Trophoblast cell (in vitro differentiated cells and primary cell): ENCODE results near the gene MFSD11.
"Not testable (repeated sequence)": the region's sequence is repeated elsewhere in the genome, so short reads cannot be mapped to it uniquely, and the experiment has no call there.

Experiments used
- DNase-seq, 2 donors: peaks; one replicate each; pipeline ENCODE4 v3.0.0-alpha.2; 2016
- H2AFZ ChIP-seq: 2 replicates; pipeline ENCODE4 v1.6.1; 2013; ENCODE audit warnings: low read length, moderate library complexity, mild to moderate bottlenecking; ENCODE audit not compliant: insufficient read depth, poor library complexity
- H2AK5ac ChIP-seq: 2 replicates; pipeline ENCODE4 v1.6.1; 2013; ENCODE audit warnings: mild to moderate bottlenecking, low read length
- H2BK120ac ChIP-seq: 2 replicates; pipeline ENCODE4 v1.6.1; 2013; ENCODE audit warnings: low read length, mild to moderate bottlenecking, moderate library complexity; ENCODE audit not compliant: insufficient read depth, poor library complexity
- H2BK12ac ChIP-seq: 2 replicates; pipeline ENCODE4 v1.6.1; 2013; ENCODE audit warnings: mild to moderate bottlenecking, low read length, moderate library complexity
- H2BK5ac ChIP-seq: 2 replicates; pipeline ENCODE4 v1.6.1; 2013; ENCODE audit warnings: low read length, low read depth, moderate library complexity, mild to moderate bottlenecking; ENCODE audit not compliant: poor library complexity
- H3K14ac ChIP-seq: 2 replicates; pipeline ENCODE4 v1.6.1; 2013; ENCODE audit warnings: mild to moderate bottlenecking, low read length
- H3K18ac ChIP-seq: 2 replicates; pipeline ENCODE4 v1.6.1; 2013; ENCODE audit warnings: mild to moderate bottlenecking, low read length
- H3K23ac ChIP-seq: 2 replicates; pipeline ENCODE4 v1.6.1; 2013; ENCODE audit warnings: low read length
- H3K27ac ChIP-seq: 2 replicates; pipeline ENCODE4 v1.5.1; 2013; ENCODE audit warnings: low read depth, mild to moderate bottlenecking, inconsistent platforms, low read length, moderate library complexity
- H3K27me3 ChIP-seq: 2 replicates; pipeline ENCODE4 v1.6.1; 2013; ENCODE audit warnings: inconsistent platforms, mild to moderate bottlenecking, low read length, moderate library complexity; ENCODE audit not compliant: insufficient read depth
- H3K36me3 ChIP-seq, 2 experiments: 1 replicate in 1 of 2; 2 replicates in 1 of 2; pipeline ENCODE4 v1.6.1; 2013; ENCODE audit warnings: low read length in 2 of 2, mild to moderate bottlenecking in 2 of 2, moderate library complexity in 1 of 2; ENCODE audit not compliant: insufficient read depth in 2 of 2, control insufficient read depth in 1 of 2
- H3K4ac ChIP-seq: 2 replicates; pipeline ENCODE4 v1.6.1; 2013; ENCODE audit warnings: low read depth, mild to moderate bottlenecking, low read length, moderate library complexity
- H3K4me1 ChIP-seq, 2 experiments: 1 replicate in 1 of 2; 2 replicates in 1 of 2; pipeline ENCODE4 v1.6.1; 2013; ENCODE audit warnings: low read length in 2 of 2, mild to moderate bottlenecking in 2 of 2, moderate library complexity in 1 of 2; ENCODE audit not compliant: insufficient read depth in 2 of 2, control insufficient read depth in 1 of 2
- H3K4me2 ChIP-seq: 2 replicates; pipeline ENCODE4 v1.6.1; 2013; ENCODE audit warnings: inconsistent platforms, mild to moderate bottlenecking, low read length, moderate library complexity
- H3K4me3 ChIP-seq: 2 replicates; pipeline ENCODE4 v1.5.1; 2013; ENCODE audit warnings: mild to moderate bottlenecking, low read depth, low read length, inconsistent platforms
- H3K79me1 ChIP-seq: one replicate; pipeline ENCODE4 v1.6.1; 2013; ENCODE audit warnings: low read length
- H3K79me2 ChIP-seq: 2 replicates; pipeline ENCODE4 v1.6.1; 2013; ENCODE audit warnings: low read length, mild to moderate bottlenecking; ENCODE audit not compliant: control insufficient read depth, insufficient read depth, poor library complexity
- H3K9ac ChIP-seq: 2 replicates; pipeline ENCODE4 v1.6.1; 2013; ENCODE audit warnings: mild to moderate bottlenecking, low read length
- H3K9me3 ChIP-seq: 2 replicates; pipeline ENCODE4 v1.6.1; 2013; ENCODE audit warnings: low read depth, mild to moderate bottlenecking, control low read depth, inconsistent platforms, low read length; ENCODE audit not compliant: insufficient read depth
- H4K12ac ChIP-seq: 2 replicates; pipeline ENCODE4 v1.6.1; 2013; ENCODE audit warnings: low read depth, mild to moderate bottlenecking, low read length, moderate library complexity
- H4K8ac ChIP-seq: 2 replicates; pipeline ENCODE4 v1.6.1; 2013; ENCODE audit warnings: low read depth, mild to moderate bottlenecking, low read length, moderate library complexity
- H4K91ac ChIP-seq: one replicate; pipeline ENCODE4 v1.6.1; 2013; ENCODE audit warnings: low read depth, mild to moderate bottlenecking, low read length, moderate library complexity
- WGBS: extraction: QIAGEN DNeasy Blood & Tissue Kit; methylation state at CpG from one replicate; pipeline ENCODE4 v1.1.7; 2013; ENCODE audit warnings: missing lambda C conversion rate; ENCODE audit not compliant: insufficient read length, insufficient coverage; ENCODE audit errors: extremely low coverage; 5-methylcytosine and 5-hydroxymethylcytosine counted together

Gene MFSD11

GRCh38 chr17:76742958-76743357 is 5.0 kb downstream of the MFSD11 start:
- Histone ChIP-seq H3K9me3 (no peaks in the 10 kb centered on the region), H3K9ac (no peak overlapping the region), H2AFZ (no peak overlapping the region), H4K8ac (no peak overlapping the region), H3K18ac (no peak overlapping the region), H3K79me2 (peaks cover 3% of the 10 kb centered on the region), H3K23ac (no peak overlapping the region), H3K4me3 (no peak overlapping the region), H2BK5ac (no peak overlapping the region), H3K79me1 (peaks cover 2% of the 10 kb centered on the region), H3K4me1 (no peaks in the 10 kb centered on the region), H3K4ac (no peak overlapping the region), H2BK120ac (no peak overlapping the region), H2AK5ac (no peak overlapping the region), H4K12ac (no peak overlapping the region), H3K4me2 (no peak overlapping the region), H2BK12ac (no peak overlapping the region), H3K27me3 (no peaks in the 10 kb centered on the region), H4K91ac (no peak overlapping the region), H3K36me3 (peaks cover 7 to 18% of the 10 kb centered on the region in 2 experiments), H3K14ac (no peak overlapping the region), H3K27ac (no peak overlapping the region)
- peak in 1 of 2 donors; percentile 55 for DNase-seq

GRCh38 chr17:76744747-76745146 is 6.8 kb downstream of the MFSD11 start:
- Histone ChIP-seq H2AK5ac (no peak overlapping the region), H2BK12ac (no peak overlapping the region), H3K4me2 (no peak overlapping the region), H3K4me3 (no peak overlapping the region), H3K4ac (no peak overlapping the region), H4K91ac (no peak overlapping the region), H3K36me3 (peaks cover 10 to 21% of the 10 kb centered on the region in 2 experiments), H3K23ac (no peak overlapping the region), H2AFZ (no peak overlapping the region), H3K27ac (no peak overlapping the region), H4K12ac (no peak overlapping the region), H3K79me2 (no peaks in the 10 kb centered on the region), H3K79me1 (no peaks in the 10 kb centered on the region), H4K8ac (no peak overlapping the region), H3K18ac (no peak overlapping the region), H3K9me3 (no peaks in the 10 kb centered on the region), H2BK5ac (no peak overlapping the region), H3K14ac (no peak overlapping the region), H3K4me1 (no peaks in the 10 kb centered on the region), H2BK120ac (no peak overlapping the region), H3K9ac (no peak overlapping the region), H3K27me3 (no peaks in the 10 kb centered on the region)
- no peak for DNase-seq
- no CpG with 5 or more reads among the region's 2 CpGs for WGBS

GRCh38 chr17:76745785-76746184 is 7.9 kb downstream of the MFSD11 start:
- not testable (repeated sequence) for H3K18ac ChIP-seq, H3K4ac ChIP-seq, H3K4me2 ChIP-seq, H3K9ac ChIP-seq, H3K27ac ChIP-seq, H4K8ac ChIP-seq, H3K4me3 ChIP-seq, H3K9me3 ChIP-seq, H2BK12ac ChIP-seq, H4K12ac ChIP-seq, H3K79me2 ChIP-seq, H2AK5ac ChIP-seq, H2BK5ac ChIP-seq, H2AFZ ChIP-seq, H3K4me1 ChIP-seq, H2BK120ac ChIP-seq, H3K14ac ChIP-seq, H3K79me1 ChIP-seq, H3K23ac ChIP-seq, H4K91ac ChIP-seq, H3K27me3 ChIP-seq
- peaks cover 10 to 21% of the 10 kb centered on the region in 2 experiments for H3K36me3 ChIP-seq
- DNase-seq = peak; percentile 29 to 64
- no CpG with 5 or more reads among the region's 6 CpGs for WGBS

- Histone ChIP-seq H3K4me3 (no peak overlapping the region), H4K12ac (no peak overlapping the region), H3K4me2 (no peak overlapping the region), H4K8ac (no peak overlapping the region), H3K36me3 (peaks cover 11 to 19% of the 10 kb centered on the region in 2 experiments), H2BK5ac (no peak overlapping the region), H2BK120ac (no peak overlapping the region), H2BK12ac (no peak overlapping the region), H3K27me3 (no peaks in the 10 kb centered on the region), H2AK5ac (no peak overlapping the region), H3K4me1 (no peaks in the 10 kb centered on the region), H3K14ac (no peak overlapping the region), H3K4ac (no peak overlapping the region), H3K79me1 (no peaks in the 10 kb centered on the region), H2AFZ (no peak overlapping the region), H3K9me3 (no peaks in the 10 kb centered on the region), H4K91ac (no peak overlapping the region), H3K18ac (no peak overlapping the region), H3K23ac (no peak overlapping the region), H3K79me2 (no peaks in the 10 kb centered on the region), H3K27ac (no peak overlapping the region), H3K9ac (no peak overlapping the region)
- no peak for DNase-seq
- WGBS = no CpG with 5 or more reads among the region's 9 CpGs
These were observed 9.9 kb downstream of the MFSD11 start for GRCh38 chr17:76747716-76748363.
